ENCODE results near the gene TOR3A.
A peak's percentile ranks its signal among the peaks of the same experiment; 100 is the strongest.

The TOR3A gene

DNA sequence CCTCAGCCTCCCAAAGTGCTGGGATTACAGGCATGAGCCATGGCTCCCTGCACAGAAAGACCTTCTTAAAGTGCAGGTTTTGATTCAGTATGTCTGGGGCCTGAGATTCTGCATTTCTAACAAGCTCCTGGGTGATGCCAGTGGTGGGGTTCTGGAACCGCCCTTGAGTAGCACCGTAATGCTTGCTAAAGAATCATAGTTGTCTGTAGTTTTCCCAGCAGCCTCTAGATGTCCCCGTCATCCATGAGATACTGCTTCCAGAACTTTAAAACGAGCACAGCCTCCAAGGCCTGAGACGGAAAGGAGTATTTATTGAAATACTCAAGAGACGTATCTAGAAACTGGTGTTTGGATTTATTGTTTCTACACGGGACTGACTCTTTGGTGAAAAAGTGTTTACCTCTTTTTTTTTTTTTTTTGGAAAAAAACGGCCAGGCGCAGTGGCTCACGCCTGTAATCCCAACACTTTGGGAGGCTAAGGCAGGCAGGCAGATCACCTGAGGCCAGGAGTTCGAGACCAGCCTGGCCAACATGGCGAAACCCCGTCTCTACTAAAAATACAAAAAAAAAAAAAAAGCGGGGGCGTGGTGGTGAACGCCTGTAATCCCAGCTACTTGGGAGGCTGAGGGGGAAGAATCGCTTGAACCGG lies 2.6 kb upstream of the TOR3A start:
- DNase-seq = peak in 1 of 2 experiments; percentile 22

DNA sequence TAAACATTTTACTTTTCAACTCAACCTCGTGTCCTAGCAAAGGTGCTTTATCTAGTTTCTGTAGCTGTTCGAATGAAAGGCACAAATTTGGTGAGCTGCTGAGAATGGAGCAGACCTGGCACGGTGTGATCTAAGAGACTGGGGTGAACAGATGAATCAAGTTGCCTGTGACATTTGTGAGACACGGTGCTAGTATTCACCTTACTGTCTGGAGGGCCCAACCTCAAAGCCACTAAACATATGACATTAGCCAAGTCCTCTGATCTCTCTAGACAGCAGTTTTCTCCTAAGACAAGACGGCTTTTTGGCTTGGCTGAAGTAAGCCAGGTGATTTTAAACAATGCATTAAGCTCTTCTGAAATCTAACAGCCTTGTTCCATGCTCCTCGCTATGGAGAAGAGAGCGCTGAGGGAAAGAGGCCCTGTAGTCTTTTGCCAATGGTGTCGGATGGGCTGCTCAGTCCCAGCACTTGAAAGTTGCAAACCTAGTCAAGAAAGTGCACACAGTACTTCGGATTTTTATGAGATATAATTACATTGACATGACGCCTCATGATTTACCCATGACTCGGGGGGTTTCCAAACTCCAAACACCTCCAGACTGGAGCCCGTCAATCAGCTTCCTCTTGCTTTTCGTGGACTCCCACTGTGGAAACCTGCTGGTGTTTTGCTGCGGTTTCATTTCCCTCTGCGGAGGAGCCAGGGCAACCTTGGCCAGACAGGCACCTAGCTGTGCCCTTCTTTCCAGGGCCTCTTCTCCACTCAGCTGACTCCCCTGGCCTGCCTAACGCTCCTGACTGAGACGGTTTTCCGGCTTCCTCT lies 794 bp upstream of the TOR3A start:
- no peak for DNase-seq

DNA sequence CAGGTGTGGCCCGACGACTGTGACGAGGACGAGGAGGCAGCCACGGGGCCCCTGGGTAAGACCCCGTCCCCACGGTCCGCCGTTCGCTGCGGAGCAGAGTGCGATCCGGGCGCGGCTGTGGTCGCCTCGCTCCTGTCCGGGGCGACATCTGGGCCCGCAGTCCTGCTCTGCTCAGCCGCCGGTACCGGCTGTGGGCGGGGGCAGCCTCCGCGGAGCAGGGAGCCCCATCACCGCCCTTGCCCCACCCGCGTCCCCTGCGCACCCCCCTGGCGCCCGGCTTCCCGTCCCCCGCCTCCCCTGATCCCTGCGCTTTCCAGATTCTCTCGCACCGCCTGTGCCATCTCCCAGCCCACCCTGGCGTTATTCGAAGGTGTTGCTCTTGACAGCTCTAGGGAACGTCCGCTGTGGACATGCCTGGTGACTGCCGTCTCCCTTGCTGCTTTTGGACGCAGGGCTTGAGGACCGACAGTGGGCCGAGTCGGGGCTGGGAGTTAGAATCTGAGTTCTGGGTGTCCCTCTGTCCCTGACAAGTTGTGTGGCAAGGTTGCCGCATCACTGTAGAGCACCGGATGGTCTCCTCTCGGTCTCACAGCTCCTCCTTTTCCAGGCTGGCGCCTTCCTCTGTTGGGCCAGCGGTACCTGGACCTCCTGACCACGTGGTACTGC lies 596 bp downstream of the TOR3A start:
- DNase-seq = peak in 1 of 2 experiments; percentile 1

DNA sequence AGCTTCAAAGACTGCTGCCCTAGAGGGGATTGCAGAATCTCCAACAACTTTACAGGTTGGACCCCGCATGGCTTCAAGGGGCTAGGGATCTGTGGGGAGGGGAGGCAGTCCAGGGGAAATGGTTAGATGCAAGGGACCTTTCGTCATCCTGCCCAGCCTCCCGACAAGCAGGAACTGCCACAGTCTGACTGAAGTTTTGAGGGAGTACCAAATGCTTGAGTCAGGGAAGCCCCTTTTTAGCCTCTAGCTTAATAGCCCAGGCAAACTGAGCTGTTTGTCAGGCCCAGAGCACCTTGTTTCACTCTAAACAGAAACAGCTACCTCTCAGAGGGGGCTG lies 1.1 kb downstream of the TOR3A start:
- no peak for DNase-seq

DNA sequence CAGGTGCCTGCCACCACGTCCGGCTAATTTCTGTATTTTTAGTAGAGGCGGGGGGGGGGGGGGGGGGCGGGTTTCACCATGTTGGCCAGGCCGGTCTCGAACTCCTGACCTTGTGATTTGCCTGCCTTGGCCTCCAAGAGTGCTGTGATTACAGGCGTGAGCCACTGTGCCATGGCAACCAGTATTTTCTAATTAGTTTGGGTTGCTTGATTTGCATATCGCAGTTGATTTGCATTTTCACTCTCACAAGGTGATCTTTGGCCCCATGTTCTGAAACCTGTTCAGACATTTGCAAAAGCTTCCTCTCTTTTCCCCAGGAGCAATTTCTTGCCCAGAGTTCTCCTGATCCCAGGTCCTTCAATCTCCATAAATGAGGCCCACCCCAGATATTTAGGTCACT lies 1.7 kb downstream of the TOR3A start:
- no peak for DNase-seq

DNA sequence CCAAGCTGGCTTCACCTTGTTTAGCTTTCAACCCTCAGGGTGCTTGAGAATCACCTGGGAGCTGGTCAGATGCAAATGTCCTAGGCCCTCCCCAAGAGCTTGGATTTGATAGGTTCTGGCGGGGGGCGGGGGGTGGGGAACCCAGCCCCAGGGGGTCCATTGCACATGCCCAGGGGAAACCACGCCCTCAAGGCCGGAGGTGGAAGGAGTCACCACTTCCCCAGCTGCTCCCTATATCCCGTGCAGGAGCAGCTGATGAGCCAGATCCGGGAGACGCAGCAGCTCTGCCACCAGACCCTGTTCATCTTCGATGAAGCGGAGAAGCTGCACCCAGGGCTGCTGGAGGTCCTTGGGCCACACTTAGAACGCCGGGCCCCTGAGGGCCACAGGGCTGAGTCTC lies 5.8 kb downstream of the TOR3A start:
- no peak for DNase-seq

DNA sequence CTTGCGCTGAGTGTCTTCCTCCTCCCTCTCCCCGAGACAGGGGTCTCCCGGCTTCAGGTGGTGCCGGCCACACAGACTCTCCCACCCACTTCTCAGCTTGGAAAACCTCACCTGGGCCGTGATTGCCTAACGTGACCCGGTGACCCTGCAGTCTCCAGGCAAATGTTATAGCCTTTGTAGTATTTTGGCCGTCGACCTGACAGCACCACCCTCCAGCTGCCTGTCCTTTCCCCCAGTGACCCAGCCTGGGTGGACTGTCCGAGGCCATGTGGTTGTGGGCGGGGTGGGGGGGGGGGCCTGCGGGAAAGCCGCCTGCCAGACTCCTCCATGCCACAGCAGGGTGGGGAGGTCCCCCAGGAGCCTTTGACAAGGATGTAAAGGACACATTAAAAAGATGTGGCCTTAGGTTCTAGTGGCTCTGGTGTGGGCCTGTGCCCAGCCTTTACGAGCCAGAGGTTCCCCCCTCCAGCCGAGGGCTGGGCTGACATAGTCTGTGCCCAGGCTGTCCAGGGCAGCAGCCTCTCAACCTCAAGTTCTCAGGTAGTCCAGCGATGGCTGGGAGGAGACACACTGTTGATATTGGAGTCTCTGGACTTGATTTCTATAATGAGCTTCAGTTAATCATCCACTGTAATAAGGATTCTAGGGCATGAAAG lies 8.1 kb downstream of the TOR3A start:
- DNase-seq = no peak

DNA sequence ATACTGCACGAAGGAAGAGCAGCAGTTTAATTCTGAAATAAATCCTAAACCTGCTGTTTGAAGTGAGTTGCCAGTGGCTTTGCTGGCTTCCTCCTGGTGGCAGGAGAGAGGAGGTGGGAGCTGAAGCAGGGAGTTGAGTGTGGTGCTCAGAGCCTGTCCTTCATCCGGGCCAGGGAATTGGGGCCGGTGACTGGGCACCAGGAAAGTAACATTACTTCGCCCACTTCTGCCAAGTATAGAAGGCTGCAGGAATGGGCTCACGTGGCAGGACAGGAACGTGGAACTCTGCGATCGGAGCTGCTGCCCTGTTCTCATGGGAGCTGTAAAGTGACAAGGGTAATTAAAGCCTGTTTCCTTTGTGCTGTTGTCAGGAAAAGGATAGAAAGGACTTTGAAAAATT lies 8.7 kb downstream of the TOR3A start:
- DNase-seq = no peak

DNA sequence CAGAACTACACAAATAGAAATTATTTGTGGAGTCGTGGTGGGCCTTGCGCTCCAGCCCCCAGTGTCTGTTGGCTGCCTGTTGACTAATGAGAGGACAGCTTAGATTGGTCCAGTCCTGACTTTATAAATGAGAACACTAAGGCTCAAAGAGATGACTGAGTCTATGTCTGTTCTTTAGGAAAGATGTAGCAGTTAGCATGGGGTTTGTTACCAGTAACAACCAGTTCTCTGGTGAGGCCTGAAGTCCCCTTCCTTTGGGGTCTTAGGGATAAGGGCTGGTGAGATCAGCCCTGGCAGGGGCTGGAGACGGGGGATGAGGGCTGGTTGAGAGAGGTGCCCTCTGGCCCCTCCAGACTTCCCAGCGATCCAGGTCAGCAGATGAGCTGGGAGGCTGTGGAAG lies 9.1 kb downstream of the TOR3A start:
- no peak for DNase-seq

DNA sequence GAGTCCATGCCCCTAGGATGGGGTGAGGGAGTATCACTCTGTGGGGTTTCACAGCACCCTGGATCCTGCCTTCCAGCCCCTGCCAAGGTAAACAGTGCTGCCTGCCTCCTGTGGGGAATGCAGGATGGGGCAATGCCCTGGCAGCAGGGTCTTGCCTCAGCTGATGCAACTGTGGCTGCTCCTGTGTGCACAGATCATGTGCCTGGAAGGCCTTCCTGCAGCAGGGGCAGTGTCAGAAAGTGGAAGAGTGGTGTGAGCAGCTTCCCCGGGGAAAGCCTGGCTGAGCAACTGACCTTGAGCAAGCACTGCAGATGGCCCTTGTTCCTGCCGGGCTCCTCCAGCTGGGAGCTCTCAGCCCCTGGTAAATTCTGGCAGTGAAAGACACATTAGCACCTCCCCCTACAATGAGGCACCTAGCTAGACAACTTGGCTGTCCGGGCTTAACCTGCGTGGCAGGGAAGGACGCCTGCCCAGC lies 9.9 kb downstream of the TOR3A start:
- DNase-seq = no peak

DNA sequence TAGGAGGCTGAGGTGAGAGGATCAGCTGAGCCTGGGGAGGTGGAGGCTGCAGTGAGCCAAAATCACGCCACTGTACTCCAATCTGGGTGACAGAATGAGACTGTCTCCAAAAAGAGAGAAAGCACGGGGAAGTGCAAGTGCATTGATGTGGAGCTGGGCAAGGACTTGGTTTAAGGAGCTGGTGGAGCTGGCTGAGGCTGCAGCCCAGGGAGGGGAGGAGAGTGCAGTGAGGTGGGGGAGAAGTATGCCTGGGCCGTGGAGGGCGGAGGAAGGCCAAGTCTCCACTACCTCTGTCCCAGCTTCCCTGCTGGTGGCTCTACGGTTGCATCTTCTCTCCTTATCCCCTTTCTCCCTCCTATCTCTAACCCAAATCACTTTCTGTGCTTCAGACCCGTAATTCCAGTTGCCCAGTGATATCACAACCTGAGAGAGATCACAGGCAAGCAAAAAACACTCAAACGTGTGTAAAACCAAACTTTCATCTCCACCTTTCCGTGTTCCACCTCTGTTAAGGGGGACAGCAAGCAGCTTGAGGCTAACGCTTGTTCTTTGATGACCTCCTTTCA lies 11.1 kb downstream of the TOR3A start:
- DNase-seq = no peak

DNA sequence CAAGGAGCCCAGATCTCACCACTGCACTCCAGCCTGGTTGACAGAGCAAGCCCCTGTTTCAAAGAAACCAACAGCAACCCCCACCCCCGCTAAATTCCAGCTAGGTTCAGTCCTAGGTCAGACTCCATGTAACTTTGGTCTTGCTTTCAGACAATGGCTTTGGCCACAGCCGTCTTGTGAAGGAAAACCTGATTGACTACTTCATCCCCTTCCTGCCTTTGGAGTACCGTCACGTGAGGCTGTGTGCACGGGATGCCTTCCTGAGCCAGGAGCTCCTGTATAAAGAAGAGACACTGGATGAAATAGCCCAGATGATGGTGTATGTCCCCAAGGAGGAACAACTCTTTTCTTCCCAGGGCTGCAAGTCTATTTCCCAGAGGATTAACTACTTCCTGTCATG lies 12.9 kb downstream of the TOR3A start:
- DNase-seq = no peak

DNA sequence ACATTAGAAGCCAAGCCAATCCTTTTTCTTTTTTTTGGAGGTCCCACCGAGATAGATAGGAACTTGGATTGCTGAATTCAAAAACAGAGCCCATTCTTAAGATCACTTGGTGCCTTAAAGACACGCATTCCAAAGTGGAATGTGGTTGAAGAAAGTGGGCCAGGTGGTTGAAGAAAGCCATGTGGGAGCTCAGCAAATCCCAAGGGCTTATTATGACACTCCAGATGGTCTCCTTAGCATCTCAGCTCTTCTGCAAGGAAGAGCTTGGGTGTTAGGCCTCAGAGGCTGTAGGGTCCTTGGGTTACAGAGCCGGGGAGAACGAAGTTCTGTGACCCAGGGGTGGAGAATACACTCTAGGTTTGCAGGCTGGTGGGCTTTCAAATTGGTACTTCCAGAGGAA lies 13.5 kb downstream of the TOR3A start:
- DNase-seq = no peak

DNA sequence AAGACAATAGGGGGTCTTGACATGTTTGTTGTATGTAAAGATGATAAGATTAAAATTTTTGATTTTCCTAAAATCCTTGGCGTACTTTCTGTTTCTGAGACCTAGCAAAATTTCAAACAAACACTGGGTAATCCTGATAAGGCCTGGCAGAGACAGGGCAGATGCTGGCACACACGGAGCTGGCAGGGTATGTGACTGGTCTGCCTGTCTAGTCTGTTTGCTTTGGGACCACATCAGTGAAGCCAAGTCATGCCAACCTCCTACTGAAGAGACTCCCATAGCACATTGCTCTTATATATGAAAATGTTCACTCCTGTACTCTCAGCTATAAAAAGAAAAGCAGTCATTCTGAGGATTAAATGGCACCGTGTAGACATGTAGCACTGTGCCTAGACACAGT lies 14.1 kb downstream of the TOR3A start:
- DNase-seq = no peak

DNA sequence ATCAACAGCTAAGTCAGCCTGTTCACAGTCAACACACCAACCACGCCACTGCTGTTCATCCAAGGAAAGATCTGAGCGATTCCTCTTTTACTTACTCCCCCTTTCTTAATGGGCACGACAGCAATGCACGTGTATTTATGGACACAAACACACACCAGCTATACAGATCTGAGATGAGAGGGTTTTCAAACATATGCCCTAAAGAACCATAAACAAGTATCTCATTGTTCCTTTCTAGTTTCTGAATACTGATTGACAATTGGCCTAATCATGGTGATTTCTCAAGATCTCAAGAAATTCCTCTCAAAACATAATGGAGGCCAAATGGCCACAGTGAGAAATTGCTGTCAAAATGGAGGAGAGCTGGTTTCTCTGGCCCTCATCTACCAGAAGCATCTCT lies 18.0 kb downstream of the TOR3A start:
- no peak for DNase-seq

DNA sequence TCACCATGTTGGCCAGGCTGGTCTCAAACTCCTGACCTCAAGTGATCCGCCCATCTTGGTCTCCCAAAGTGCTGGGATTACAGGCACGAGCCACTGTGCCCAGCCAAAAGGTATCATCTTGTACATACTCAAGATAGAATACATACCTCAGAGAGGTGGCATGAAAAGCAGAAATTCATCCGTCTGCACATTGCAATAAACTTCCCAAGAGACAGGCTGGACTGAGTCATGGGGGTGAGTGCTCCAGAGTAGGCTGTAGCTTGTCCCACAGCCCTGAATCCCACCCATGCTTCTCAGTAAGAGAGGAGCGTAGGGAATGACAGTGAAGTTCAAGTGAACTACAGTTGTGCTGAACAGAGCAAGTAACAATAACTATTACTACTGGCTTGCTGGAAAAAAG lies 19.7 kb downstream of the TOR3A start:
- DNase-seq = no peak

DNA sequence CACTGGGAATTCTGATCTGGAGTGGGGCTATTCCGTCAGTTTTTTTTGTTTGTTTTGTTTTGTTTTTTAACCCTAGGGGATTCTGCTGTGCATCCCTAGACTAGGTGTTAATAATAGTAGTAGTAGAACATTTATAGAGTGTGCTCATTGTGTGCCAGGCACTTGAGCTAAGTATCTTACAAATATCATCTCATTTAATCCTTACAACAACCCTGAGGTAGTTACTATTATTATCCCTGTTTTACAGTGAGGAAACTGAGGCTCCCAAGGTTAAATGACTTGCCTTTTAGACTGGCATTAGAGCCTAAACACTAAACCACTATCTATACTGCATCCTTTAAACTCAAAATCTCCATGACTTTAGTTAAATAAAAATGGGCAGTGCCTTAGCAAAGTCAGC lies 22.1 kb downstream of the TOR3A start:
- no peak for DNase-seq

DNA sequence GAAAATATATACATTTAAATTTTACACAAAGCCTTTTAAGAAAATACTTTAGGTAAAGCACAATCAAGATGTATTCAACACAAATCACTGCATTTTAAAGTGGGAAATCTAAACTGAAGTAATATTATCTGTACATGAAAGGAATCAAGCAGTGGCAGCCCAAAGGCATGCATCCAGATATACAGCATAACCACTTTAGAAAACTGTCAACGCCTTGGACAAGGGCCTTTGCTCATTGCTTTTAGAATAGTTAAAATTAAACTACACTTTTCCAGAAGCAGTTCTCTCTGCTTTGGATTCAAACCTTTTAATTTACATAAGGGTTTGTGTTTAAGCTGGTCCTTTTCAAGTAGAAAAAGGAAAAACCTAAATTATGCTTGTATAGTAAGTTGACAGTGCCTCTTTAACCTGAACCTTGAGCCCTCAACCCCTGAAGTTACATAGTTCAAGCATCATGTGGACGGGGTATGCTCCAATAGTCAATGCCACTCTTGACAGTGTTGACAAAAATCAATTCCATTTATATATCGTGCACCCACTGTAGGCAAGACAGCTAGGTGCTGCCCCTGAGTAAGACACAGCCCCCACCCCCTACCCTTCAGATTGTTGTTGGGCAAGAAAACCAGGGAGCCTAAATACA lies 22.9 kb downstream of the TOR3A start:
- DNase-seq = no peak

DNA sequence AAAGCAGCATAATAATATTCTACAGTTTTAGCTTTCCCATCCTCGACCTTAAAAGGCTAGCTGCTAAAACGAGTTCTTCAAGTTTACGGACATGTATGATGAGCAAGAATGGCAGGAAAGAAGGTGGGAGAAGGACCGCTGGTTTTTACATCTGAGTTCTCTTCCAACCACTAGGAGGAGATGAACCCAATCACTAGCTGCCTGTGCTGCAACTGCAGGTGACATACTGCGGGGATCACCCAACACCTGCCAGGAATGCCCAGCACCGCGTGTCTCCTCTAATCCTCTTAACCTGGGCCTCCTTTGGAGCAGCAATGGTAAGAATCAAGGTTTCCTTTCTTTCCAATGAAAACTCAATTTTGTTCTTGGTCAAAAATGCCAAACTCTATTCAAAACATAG lies 23.5 kb downstream of the TOR3A start:
- DNase-seq = peak in 1 of 2 experiments; percentile 15

DNA sequence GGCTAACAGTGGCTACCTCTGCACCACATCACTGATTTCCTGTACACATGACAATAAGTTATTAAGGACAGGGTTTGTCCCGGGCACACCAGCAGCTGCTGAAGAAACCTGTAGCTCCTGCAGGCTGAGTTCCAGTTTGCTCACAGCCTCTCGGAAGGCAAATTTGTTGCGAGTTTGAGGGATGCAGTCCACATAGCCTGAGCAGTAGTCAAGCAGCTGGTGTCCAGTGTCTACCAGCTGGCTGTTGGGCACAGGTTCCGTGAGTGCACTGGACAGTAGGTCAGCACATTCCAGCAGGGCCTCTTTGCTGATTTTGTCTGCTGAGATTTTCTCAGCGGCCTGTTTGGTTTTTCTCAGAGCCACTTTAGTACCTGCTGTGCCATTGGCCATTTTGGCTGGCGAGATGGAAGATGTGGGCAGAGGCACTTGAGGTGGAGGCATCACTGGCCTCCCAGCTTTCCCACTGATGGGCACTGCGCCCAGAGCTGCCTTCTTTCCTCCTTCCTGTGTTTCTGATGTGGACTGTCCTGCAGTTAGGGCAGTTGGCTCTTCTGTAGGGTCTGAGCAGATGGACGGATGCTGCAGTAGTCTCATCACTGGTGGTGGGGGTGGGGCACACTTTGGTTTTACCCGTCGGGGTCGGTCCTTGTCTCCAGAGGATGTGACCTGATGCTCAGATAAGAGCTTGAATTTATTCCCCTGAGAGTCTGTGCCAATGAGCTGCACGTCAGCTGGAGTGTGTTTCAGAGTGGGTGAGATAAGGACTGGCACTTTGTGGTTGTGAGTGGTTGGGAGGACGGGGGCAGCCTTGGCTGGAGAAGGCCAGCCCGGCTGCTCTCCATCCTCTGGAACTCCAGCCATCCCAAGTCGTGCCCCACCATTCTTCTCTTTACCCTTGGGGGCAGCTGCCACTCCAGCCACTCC lies 26.1 kb downstream of the TOR3A start:
- no peak for DNase-seq

DNA sequence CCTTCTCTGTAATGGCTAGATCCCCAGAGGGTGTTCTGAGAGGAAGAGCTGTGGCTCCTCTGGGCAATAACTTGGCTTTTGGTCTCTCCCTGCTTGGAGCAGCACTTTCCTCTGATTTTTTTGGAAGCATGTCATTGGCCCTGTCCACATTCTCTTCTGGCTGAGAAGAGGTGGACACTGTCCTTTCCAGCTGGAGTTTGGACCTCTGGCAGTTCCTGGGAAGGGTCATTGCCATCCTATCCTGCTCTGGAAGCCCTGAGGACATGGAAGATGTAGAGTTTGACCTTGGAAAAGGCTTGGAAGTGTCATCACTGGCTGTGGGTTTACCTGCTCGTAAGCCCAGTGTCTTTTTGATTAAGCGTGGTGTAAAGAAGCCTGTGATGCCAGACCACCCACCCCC lies 26.8 kb downstream of the TOR3A start:
- DNase-seq = no peak

DNA sequence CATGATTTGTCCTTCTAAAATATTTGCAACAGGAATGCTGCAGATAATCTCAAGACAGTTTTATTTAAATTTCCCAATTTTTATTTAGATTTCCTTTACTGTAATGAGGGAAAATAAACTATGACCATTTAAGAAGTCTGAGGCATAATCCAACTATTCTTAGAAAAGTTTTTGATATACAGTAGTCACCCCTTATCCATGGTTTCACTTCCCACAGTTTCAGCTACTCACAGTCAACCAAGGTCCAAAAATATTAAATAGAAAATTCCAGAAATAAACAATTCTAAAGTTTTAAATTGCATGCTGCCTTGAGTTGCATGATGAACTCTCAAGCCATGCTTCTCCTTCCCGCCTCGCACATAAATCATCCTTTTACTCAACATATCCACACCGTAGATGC lies 33.3 kb downstream of the TOR3A start:
- DNase-seq = no peak

Data from cerebellar nuclear complex (tissue), 1 donor.